ENCODE results near the gene VPS37C. TPM values are rescaled to one million over a fixed set of nuclear protein-coding genes. Genes with fewer than 3 reads are reported as not detected.

Gene VPS37C
- total RNA-seq, 1 experiment from 2014 or later: 19.0 TPM

- Histone ChIP-seq H2BK20ac (ENCODE audit: low read depth, low read length, poor library complexity, severe bottlenecking) (no peak overlapping the region), H2BK5ac (ENCODE audit: insufficient read length, low read length) (no peak overlapping the region), H3K18ac (ENCODE audit: insufficient read length, low read depth, low read length) (no peak overlapping the region), H2AK5ac (ENCODE audit: insufficient read length, low read length) (no peak overlapping the region), H3K4me1 (ENCODE audit: insufficient read depth, low read length) (no peaks in the 10 kb centered on the region), H4K5ac (ENCODE audit: insufficient read length, low read depth, low read length) (no peak overlapping the region), H2BK12ac (ENCODE audit: insufficient read length, low read depth, low read length) (no peak overlapping the region), H3K9ac (ENCODE audit: extremely low read depth, insufficient read length, low read length) (no peak overlapping the region), H2BK15ac (ENCODE audit: low read depth, low read length) (no peak overlapping the region), H3K4ac (ENCODE audit: low read depth, low read length) (no peak overlapping the region), H3T11ph (ENCODE audit: low read length) (no peak overlapping the region), H3K4me2 (ENCODE audit: insufficient read depth, insufficient read length, low read length) (no peak overlapping the region), H4K8ac (replicated peaks; ENCODE audit: insufficient read length, low read depth, low read length) (no peak overlapping the region), H4K91ac (ENCODE audit: insufficient read length, low read depth, low read length) (no peak overlapping the region), H3K79me2 (ENCODE audit: insufficient read depth, low read length) (no peaks in the 10 kb centered on the region), H2BK120ac (ENCODE audit: low read depth, low read length, poor library complexity, severe bottlenecking) (no peak overlapping the region), H3K23me2 (ENCODE audit: insufficient read length, low read depth, low read length, poor library complexity, severe bottlenecking) (no peaks in the 10 kb centered on the region), H3K9me3 (ENCODE audit: control insufficient read depth, low read depth, low read length) (no peaks in the 10 kb centered on the region), H2AFZ (ENCODE audit: low read length) (no peak overlapping the region), H3K14ac (ENCODE audit: insufficient read depth, low read length) (no peak overlapping the region), H4K20me1 (ENCODE audit: control insufficient read depth, insufficient read depth, insufficient read length) (no peaks in the 10 kb centered on the region), H3K27ac (ENCODE audit: insufficient read length, low read depth, low read length) (no peak overlapping the region), H3K79me1 (ENCODE audit: insufficient read depth, low read depth, low read length, poor library complexity, severe bottlenecking) (no peaks in the 10 kb centered on the region), H3K27me3 (ENCODE audit: insufficient read depth, low read length) (no peaks in the 10 kb centered on the region), H3K23ac (ENCODE audit: insufficient read length, low read depth, low read length) (no peak overlapping the region), H3K56ac (ENCODE audit: insufficient read length, low read depth, low read length) (no peak overlapping the region)
- H3K9me3 Mint-ChIP-seq: no peaks in the 10 kb centered on the region
- peak overlapping the region in 1 of 3 experiments; percentile 76; a peak in 1 of 7 replicates for H3K27ac Mint-ChIP-seq
- H3K4me3 Mint-ChIP-seq: no peak overlapping the region
- peaks cover 7 to 21% of the 10 kb centered on the region in 2 experiments; a peak in 3 of 4 replicates for H3K4me1 Mint-ChIP-seq
- peaks cover 4 to 21% (median 10%) of the 10 kb centered on the region in 3 experiments; a peak in 6 of 7 replicates for H3K36me3 Mint-ChIP-seq (ENCODE audit: insufficient read depth in 1 of 3, low read depth in 3 of 3)
- H3K27me3 Mint-ChIP-seq (ENCODE audit: low read depth): no peaks in the 10 kb centered on the region
- WGBS (ENCODE audit: extremely low coverage, insufficient read length, low lambda C conversion rate): no CpG with 5 or more reads among the region's 4 CpGs
- no peak for TF ChIP-seq CTCF (conservative IDR thresholded peaks at IDR 0.05)
- DNase-seq: no peak
Measured at GRCh38 chr11:61140416-61140815, 20.8 kb downstream of the VPS37C start.
